Mononuclear cell (primary cell): ENCODE results near the gene JPH3. TPM values are rescaled to one million over a fixed set of nuclear protein-coding genes. Genes with fewer than 3 reads are reported as not detected.

Source experiments
- H3K27me3 ChIP-seq: 2 replicates; pipeline ENCODE4 v1.6.0; 2011; ENCODE audit warnings: low read length, control low read depth; ENCODE audit not compliant: insufficient read depth
- H3K4me1 ChIP-seq: 2 replicates; pipeline ENCODE4 v1.5.1; 2011; ENCODE audit warnings: mild to moderate bottlenecking, low read length, control low read depth; ENCODE audit not compliant: insufficient read depth
- H3K4me3 ChIP-seq: 2 replicates; pipeline ENCODE4 v1.5.1; 2011; ENCODE audit warnings: mild to moderate bottlenecking, low read length, moderate library complexity
- H3K9me3 ChIP-seq: 2 replicates; pipeline ENCODE4 v1.5.1; 2011; ENCODE audit warnings: low read depth, mild to moderate bottlenecking, control low read depth, low read length
- total RNA-seq: library from RNA; depleted of rRNA; stranded (reverse); fragments of >200 nt; gene quantifications from one replicate; pipeline ENCODE4 v1.2.3, GENCODE V29; 2012

JPH3 gene
- total RNA-seq, 1 donor = not detected

- H3K4me3 ChIP-seq = no peak overlapping the region
- no peaks in the 10 kb centered on the region for H3K27me3 ChIP-seq
- peaks cover 31% of the 10 kb centered on the region for H3K4me1 ChIP-seq
- H3K9me3 ChIP-seq = no peaks in the 10 kb centered on the region
Measured at GRCh38 chr16:87703835-87704375, 101.6 kb downstream of the JPH3 start.

GRCh38 chr16:87704754-87705353 lies 102.5 kb downstream of the JPH3 start:
- Histone ChIP-seq H3K4me1 (peaks cover 30% of the 10 kb centered on the region), H3K4me3 (no peak overlapping the region), H3K27me3 (no peaks in the 10 kb centered on the region), H3K9me3 (no peaks in the 10 kb centered on the region)

GRCh38 chr16:87705771-87706277 lies 103.5 kb downstream of the JPH3 start:
- Histone ChIP-seq H3K27me3 (no peaks in the 10 kb centered on the region), H3K4me3 (no peak overlapping the region), H3K9me3 (no peaks in the 10 kb centered on the region), H3K4me1 (peaks cover 29% of the 10 kb centered on the region)

GRCh38 chr16:87706278-87707000 lies 104.1 kb downstream of the JPH3 start:
- no peak overlapping the region for H3K4me3 ChIP-seq
- H3K4me1 ChIP-seq = peaks cover 23% of the 10 kb centered on the region
- H3K27me3 ChIP-seq = no peaks in the 10 kb centered on the region
- H3K9me3 ChIP-seq = no peaks in the 10 kb centered on the region

GRCh38 chr16:87707097-87707496 lies 104.8 kb downstream of the JPH3 start:
- H3K9me3 ChIP-seq = no peaks in the 10 kb centered on the region
- no peaks in the 10 kb centered on the region for H3K27me3 ChIP-seq
- H3K4me1 ChIP-seq = peaks cover 17% of the 10 kb centered on the region
- no peak overlapping the region for H3K4me3 ChIP-seq

GRCh38 chr16:87707714-87708580 lies 105.6 kb downstream of the JPH3 start:
- Histone ChIP-seq H3K4me1 (peaks cover 15% of the 10 kb centered on the region), H3K4me3 (no peak overlapping the region), H3K27me3 (no peaks in the 10 kb centered on the region), H3K9me3 (no peaks in the 10 kb centered on the region)

- Histone ChIP-seq H3K4me3 (no peak overlapping the region), H3K9me3 (no peaks in the 10 kb centered on the region), H3K4me1 (peaks cover 15% of the 10 kb centered on the region), H3K27me3 (no peaks in the 10 kb centered on the region)
Measured at GRCh38 chr16:87708881-87709638, 106.8 kb downstream of the JPH3 start.

GRCh38 chr16:87709677-87710076 lies 107.4 kb downstream of the JPH3 start:
- H3K9me3 ChIP-seq = no peaks in the 10 kb centered on the region
- no peak overlapping the region for H3K4me3 ChIP-seq
- no peaks in the 10 kb centered on the region for H3K27me3 ChIP-seq
- H3K4me1 ChIP-seq = peaks cover 21% of the 10 kb centered on the region

GRCh38 chr16:87710887-87711286 lies 108.6 kb downstream of the JPH3 start:
- Histone ChIP-seq H3K9me3 (no peaks in the 10 kb centered on the region), H3K4me1 (peaks cover 24% of the 10 kb centered on the region), H3K4me3 (no peak overlapping the region), H3K27me3 (no peaks in the 10 kb centered on the region)

GRCh38 chr16:87712184-87712762 lies 110.0 kb downstream of the JPH3 start:
- Histone ChIP-seq H3K4me1 (peaks cover 24% of the 10 kb centered on the region), H3K27me3 (no peaks in the 10 kb centered on the region), H3K4me3 (no peak overlapping the region), H3K9me3 (no peaks in the 10 kb centered on the region)

- Histone ChIP-seq H3K4me1 (peaks cover 24% of the 10 kb centered on the region), H3K4me3 (no peak overlapping the region), H3K9me3 (no peaks in the 10 kb centered on the region), H3K27me3 (no peaks in the 10 kb centered on the region)
Measured at GRCh38 chr16:87713451-87714229, 111.3 kb downstream of the JPH3 start.

GRCh38 chr16:87715231-87715630 lies 112.9 kb downstream of the JPH3 start:
- no peak overlapping the region for H3K4me3 ChIP-seq
- no peaks in the 10 kb centered on the region for H3K27me3 ChIP-seq
- H3K4me1 ChIP-seq = peaks cover 24% of the 10 kb centered on the region
- no peaks in the 10 kb centered on the region for H3K9me3 ChIP-seq

GRCh38 chr16:87715658-87716057 lies 113.3 kb downstream of the JPH3 start:
- peaks cover 24% of the 10 kb centered on the region for H3K4me1 ChIP-seq
- no peak overlapping the region for H3K4me3 ChIP-seq
- no peaks in the 10 kb centered on the region for H3K27me3 ChIP-seq
- H3K9me3 ChIP-seq = no peaks in the 10 kb centered on the region
